Measurements from ENCODE around the gene DIAPH2. TPM values are rescaled to one million over a fixed set of nuclear protein-coding genes. Genes with fewer than 3 reads are reported as not detected.

DIAPH2 gene
- total RNA-seq, 2 donors from 2014 or later: 11.6 to 12.7 TPM

GRCh38 chrX:97284531-97284930 lies 599.9 kb downstream of the DIAPH2 start:
- no peak for TF ChIP-seq CTCF (IDR thresholded peaks at IDR 0.05)
- Histone ChIP-seq H3K4me3 (no peak overlapping the region), H3K27ac (no peak overlapping the region), H3K4me1 (no peaks in the 10 kb centered on the region), H3K36me3 (no peaks in the 10 kb centered on the region), H3K9me3 (no peaks in the 10 kb centered on the region), H3K27me3 (no peaks in the 10 kb centered on the region)
- no peak for DNase-seq (ENCODE audit: low spot score)

DNA sequence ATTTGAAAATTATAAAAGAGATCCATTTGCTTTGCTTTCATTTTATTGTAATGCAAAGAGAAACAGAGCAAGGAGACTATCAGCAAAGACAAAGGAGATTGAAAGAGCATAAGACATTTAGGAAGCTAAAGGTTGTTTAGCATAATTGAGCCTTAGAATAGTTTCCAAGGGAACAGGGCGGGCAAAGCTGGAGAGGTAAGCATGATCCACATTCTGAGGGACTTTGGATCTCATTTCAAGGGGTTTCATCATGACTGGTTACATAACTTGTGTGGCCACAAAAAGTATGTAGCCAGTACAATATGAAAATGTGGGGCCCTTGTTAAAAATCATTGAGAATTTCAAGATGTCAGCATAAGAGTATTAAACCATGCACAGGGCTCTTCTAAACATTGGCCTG lies 605.6 kb downstream of the DIAPH2 start:
- Histone ChIP-seq H3K4me1 (no peaks in the 10 kb centered on the region), H3K27ac (no peak overlapping the region), H3K4me3 (no peak overlapping the region), H3K36me3 (no peaks in the 10 kb centered on the region), H3K9me3 (no peaks in the 10 kb centered on the region), H3K27me3 (no peaks in the 10 kb centered on the region)
- TF ChIP-seq CTCF (IDR thresholded peaks at IDR 0.05): no peak
- DNase-seq (ENCODE audit: low spot score): no peak

- Histone ChIP-seq H3K27me3 (no peaks in the 10 kb centered on the region), H3K36me3 (no peaks in the 10 kb centered on the region), H3K9me3 (no peaks in the 10 kb centered on the region), H3K27ac (no peak overlapping the region), H3K4me1 (no peaks in the 10 kb centered on the region), H3K4me3 (no peak overlapping the region)
- DNase-seq (ENCODE audit: low spot score): no peak
- no peak for TF ChIP-seq CTCF (IDR thresholded peaks at IDR 0.05)
Measured at GRCh38 chrX:97294041-97294440, 609.4 kb downstream of the DIAPH2 start.

- Histone ChIP-seq H3K36me3 (no peaks in the 10 kb centered on the region), H3K27ac (no peak overlapping the region), H3K27me3 (no peaks in the 10 kb centered on the region), H3K4me1 (no peaks in the 10 kb centered on the region), H3K4me3 (no peak overlapping the region), H3K9me3 (no peaks in the 10 kb centered on the region)
- DNase-seq (ENCODE audit: low spot score): no peak
- TF ChIP-seq CTCF (IDR thresholded peaks at IDR 0.05): no peak
Measured at GRCh38 chrX:97295954-97296353, 611.3 kb downstream of the DIAPH2 start.

DNA sequence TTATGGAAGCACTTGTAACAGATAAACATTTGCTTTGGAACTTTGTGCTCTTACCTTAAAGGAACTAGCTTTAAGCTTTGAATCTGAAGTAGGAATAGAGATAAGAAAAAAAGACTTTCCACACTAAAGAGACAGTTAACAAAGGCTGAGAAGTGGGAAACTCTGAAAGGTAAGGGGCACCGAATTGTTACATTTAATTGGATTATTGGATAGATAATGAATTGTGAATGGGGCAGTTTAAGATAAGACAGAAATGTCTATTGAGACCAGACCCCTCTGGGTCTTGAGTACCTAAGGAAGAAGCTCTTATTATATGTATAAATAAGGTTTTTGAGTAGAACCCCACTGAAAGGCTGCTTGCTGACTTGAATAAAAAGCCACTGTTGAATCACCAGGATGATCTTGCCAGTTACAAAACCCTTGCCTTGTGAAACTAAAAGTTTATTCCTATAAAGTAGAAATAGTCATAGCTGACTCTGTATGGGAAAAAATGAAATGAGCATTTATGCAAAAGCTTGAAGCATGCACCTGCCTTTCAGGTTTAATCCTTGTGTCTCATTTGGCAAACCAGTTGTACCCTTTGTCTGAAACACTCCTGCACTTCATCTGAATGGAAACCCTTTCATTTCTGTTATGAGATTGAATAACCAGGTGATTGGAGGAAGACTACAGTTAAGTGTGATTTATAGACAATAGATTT lies 622.3 kb downstream of the DIAPH2 start:
- Histone ChIP-seq H3K36me3 (no peaks in the 10 kb centered on the region), H3K27ac (no peak overlapping the region), H3K27me3 (no peaks in the 10 kb centered on the region), H3K9me3 (no peaks in the 10 kb centered on the region), H3K4me3 (no peak overlapping the region), H3K4me1 (no peaks in the 10 kb centered on the region)
- TF ChIP-seq CTCF (IDR thresholded peaks at IDR 0.05): no peak
- no peak for DNase-seq (ENCODE audit: low spot score)

GRCh38 chrX:97308171-97308570 lies 623.5 kb downstream of the DIAPH2 start:
- Histone ChIP-seq H3K4me1 (no peaks in the 10 kb centered on the region), H3K4me3 (no peak overlapping the region), H3K27ac (no peak overlapping the region), H3K36me3 (no peaks in the 10 kb centered on the region), H3K9me3 (no peaks in the 10 kb centered on the region), H3K27me3 (no peaks in the 10 kb centered on the region)
- TF ChIP-seq CTCF (IDR thresholded peaks at IDR 0.05): no peak
- no peak for DNase-seq (ENCODE audit: low spot score)
